Activated CD4-positive, alpha-beta T cell treated with anti-CD3 and anti-CD28 coated beads, Interleukin-2, amount 50 U/mL, for 4 hours (primary cell): Measurements from ENCODE around the gene TOR1B.
"Not testable (repeated sequence)": the region's sequence is repeated elsewhere in the genome, so short reads cannot be mapped to it uniquely, and the experiment has no call there.

Experiments used
- DNase-seq, 2 experiments: peaks; one replicate each; pipeline ENCODE4 v3.0.0-alpha.2; 2020

The TOR1B gene

GRCh38 chr9:129776938-129777768 lies 25.8 kb upstream of the TOR1B start:
- DNase-seq: peak in 1 of 2 experiments; percentile 10

GRCh38 chr9:129777769-129778130 lies 25.2 kb upstream of the TOR1B start:
- DNase-seq: no peak

GRCh38 chr9:129778469-129778868 lies 24.5 kb upstream of the TOR1B start:
- DNase-seq: no peak

GRCh38 chr9:129779560-129780190 lies 23.3 kb upstream of the TOR1B start:
- DNase-seq: no peak

- no peak for DNase-seq
These were observed 21.9 kb upstream of the TOR1B start for GRCh38 chr9:129781131-129781530.

- DNase-seq: no peak
These were observed 21.0 kb upstream of the TOR1B start for GRCh38 chr9:129781981-129782380.

GRCh38 chr9:129783516-129784361 lies 19.2 kb upstream of the TOR1B start:
- DNase-seq: peak; percentile 64 to 71

- DNase-seq: not testable (repeated sequence)
These were observed 18.0 kb upstream of the TOR1B start for GRCh38 chr9:129784970-129785369.

- DNase-seq: no peak
These were observed 17.1 kb upstream of the TOR1B start for GRCh38 chr9:129785866-129786265.

GRCh38 chr9:129786481-129786880 lies 16.5 kb upstream of the TOR1B start:
- DNase-seq: no peak

- no peak for DNase-seq
These were observed 8.4 kb upstream of the TOR1B start for GRCh38 chr9:129794549-129794948.

- DNase-seq: not testable (repeated sequence)
These were observed 7.0 kb upstream of the TOR1B start for GRCh38 chr9:129796029-129796428.

- DNase-seq: no peak
These were observed 4.0 kb upstream of the TOR1B start for GRCh38 chr9:129798973-129799372.

GRCh38 chr9:129801504-129801903 lies 1.5 kb upstream of the TOR1B start:
- DNase-seq: no peak

GRCh38 chr9:129803676-129804060 lies 684 bp downstream of the TOR1B start:
- DNase-seq: no peak

GRCh38 chr9:129806061-129806460 lies 3.1 kb downstream of the TOR1B start:
- no peak for DNase-seq

GRCh38 chr9:129809346-129809745 lies 6.4 kb downstream of the TOR1B start:
- DNase-seq: no peak

GRCh38 chr9:129810116-129810515 lies 7.1 kb downstream of the TOR1B start:
- DNase-seq: no peak

GRCh38 chr9:129810788-129811187 lies 7.8 kb downstream of the TOR1B start:
- no peak for DNase-seq

- DNase-seq: no peak
These were observed 9.0 kb downstream of the TOR1B start for GRCh38 chr9:129811967-129812363.

- no peak for DNase-seq
These were observed 9.4 kb downstream of the TOR1B start for GRCh38 chr9:129812385-129812784.

GRCh38 chr9:129813661-129814060 lies 10.7 kb downstream of the TOR1B start:
- DNase-seq: no peak

GRCh38 chr9:129814432-129815223 lies 11.6 kb downstream of the TOR1B start:
- DNase-seq: no peak
